Astrocyte (in vitro differentiated cells and primary cell): Measurements from ENCODE around the gene RNF113A.

ENCODE experiments used
- CTCF ChIP-seq: IDR thresholded peaks from 2 replicates; pipeline ENCODE4 v1.5.1; 2011; ENCODE audit warnings: low read depth, mild to moderate bottlenecking, inconsistent platforms, low read length, moderate library complexity; ENCODE audit not compliant: insufficient read depth
- EZH2 ChIP-seq: IDR thresholded peaks from 2 replicates; pipeline ENCODE4 v1.6.1; 2012; ENCODE audit warnings: mild to moderate bottlenecking, low read length, inconsistent platforms; ENCODE audit not compliant: insufficient read depth

- TF ChIP-seq CTCF = no peak
- TF ChIP-seq EZH2 = no peak
These were observed 45.1 kb downstream of the RNF113A start for GRCh38 chrX:119826399-119826959.
